RWPE1 (cell line): ENCODE measurements around the gene SORCS1.
"Not testable (repeated sequence)": the region's sequence is repeated elsewhere in the genome, so short reads cannot be mapped to it uniquely, and the experiment has no call there.

Experiments used
- CTCF ChIA-PET: fragments of 350-600 bp; sonication (Branson Sonifier 250); formaldehyde crosslinking; extraction: SDS; loops from one replicate; lab custom pipeline; 2021; lab: Yijun Ruan, JAX
- POLR2A ChIA-PET: fragments of 400-600 bp; formaldehyde crosslinking; extraction: SDS; loops from one replicate; lab custom pipeline; 2020; ENCODE audit warnings: antibody characterized with exemption; ENCODE audit not compliant: low non-redundant PET; lab: Yijun Ruan, JAX
- DNase-seq: peaks from one replicate; pipeline ENCODE4 v3.0.0; 2012; ENCODE audit warnings: low spot score
- H3K27ac ChIP-seq: fragments of 450-650 bp; 2 replicates; pipeline ENCODE4 v1.5.1; 2017
- TF ChIP-seq, protein P1 (sequence below): fragments of 450-650 bp; conservative IDR thresholded peaks from 2 replicates; pipeline ENCODE4 v1.5.1; 2017; ENCODE audit warnings: low read depth, mild to moderate bottlenecking

SORCS1 gene

GRCh38 chr10:107031931-107032699 is 132.4 kb downstream of the SORCS1 start:
- POLR2A ChIA-PET, result no interaction called here
- CTCF ChIA-PET, result no interaction called here
- DNase-seq, result no peak

GRCh38 chr10:107028236-107028635 is 136.3 kb downstream of the SORCS1 start:
- ChIA-PET CTCF (no interaction called here), POLR2A (no interaction called here)
- no peak overlapping the region for H3K27ac ChIP-seq
- no peak for DNase-seq
- TF ChIP-seq, protein P1, sequence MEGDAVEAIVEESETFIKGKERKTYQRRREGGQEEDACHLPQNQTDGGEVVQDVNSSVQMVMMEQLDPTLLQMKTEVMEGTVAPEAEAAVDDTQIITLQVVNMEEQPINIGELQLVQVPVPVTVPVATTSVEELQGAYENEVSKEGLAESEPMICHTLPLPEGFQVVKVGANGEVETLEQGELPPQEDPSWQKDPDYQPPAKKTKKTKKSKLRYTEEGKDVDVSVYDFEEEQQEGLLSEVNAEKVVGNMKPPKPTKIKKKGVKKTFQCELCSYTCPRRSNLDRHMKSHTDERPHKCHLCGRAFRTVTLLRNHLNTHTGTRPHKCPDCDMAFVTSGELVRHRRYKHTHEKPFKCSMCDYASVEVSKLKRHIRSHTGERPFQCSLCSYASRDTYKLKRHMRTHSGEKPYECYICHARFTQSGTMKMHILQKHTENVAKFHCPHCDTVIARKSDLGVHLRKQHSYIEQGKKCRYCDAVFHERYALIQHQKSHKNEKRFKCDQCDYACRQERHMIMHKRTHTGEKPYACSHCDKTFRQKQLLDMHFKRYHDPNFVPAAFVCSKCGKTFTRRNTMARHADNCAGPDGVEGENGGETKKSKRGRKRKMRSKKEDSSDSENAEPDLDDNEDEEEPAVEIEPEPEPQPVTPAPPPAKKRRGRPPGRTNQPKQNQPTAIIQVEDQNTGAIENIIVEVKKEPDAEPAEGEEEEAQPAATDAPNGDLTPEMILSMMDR, result no peak

More at GRCh38 chr10:107031931-107032699, 132.4 kb downstream of the SORCS1 start:
- TF ChIP-seq, protein P1, result no peak
- no peak overlapping the region for H3K27ac ChIP-seq

DNA sequence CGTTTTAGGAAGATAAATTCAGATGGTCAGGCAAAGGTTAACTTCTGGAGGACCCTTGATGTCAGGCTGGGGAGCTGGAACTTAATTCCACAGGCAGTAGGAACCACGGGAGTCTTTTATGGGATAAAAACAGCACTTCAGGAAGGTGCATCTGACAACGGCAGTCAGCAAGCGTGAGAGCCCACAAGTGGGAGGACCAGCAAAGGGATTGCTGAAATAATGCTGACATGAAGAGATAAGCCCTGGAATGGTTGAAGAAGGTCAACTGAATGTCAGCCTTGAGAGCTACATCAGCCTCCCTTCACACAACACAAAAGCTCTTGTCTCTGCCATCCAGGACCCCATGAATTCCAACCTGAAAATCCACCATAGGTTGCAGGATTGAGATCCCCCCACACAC is 138.8 kb downstream of the SORCS1 start:
- TF ChIP-seq, protein P1, result no peak
- no peak overlapping the region for H3K27ac ChIP-seq
- ChIA-PET POLR2A (no interaction called here), CTCF (interaction anchor here (0.6 kb wide), 1 partner anchor 1846 kb away, joined by 3 read pairs; no protein-coding TSS in a partner anchor)
- DNase-seq, result no peak

GRCh38 chr10:107024033-107024432 is 140.5 kb downstream of the SORCS1 start:
- POLR2A ChIA-PET, result interaction anchor here (0.5 kb wide), 1 partner anchor 31 kb away, joined by 12 read pairs; no protein-coding TSS in a partner anchor
- CTCF ChIA-PET, H3K27ac ChIP-seq, DNase-seq: not testable (repeated sequence)

- ChIA-PET CTCF (interaction anchor here (0.6 kb wide), 1 partner anchor 1165 kb away, joined by 3 read pairs; no protein-coding TSS in a partner anchor), POLR2A (no interaction called here)
- no peak overlapping the region for H3K27ac ChIP-seq
- DNase-seq, result no peak
- TF ChIP-seq, protein P1, result no peak
Observed at GRCh38 chr10:107022600-107023354, 141.7 kb downstream of the SORCS1 start.

DNA sequence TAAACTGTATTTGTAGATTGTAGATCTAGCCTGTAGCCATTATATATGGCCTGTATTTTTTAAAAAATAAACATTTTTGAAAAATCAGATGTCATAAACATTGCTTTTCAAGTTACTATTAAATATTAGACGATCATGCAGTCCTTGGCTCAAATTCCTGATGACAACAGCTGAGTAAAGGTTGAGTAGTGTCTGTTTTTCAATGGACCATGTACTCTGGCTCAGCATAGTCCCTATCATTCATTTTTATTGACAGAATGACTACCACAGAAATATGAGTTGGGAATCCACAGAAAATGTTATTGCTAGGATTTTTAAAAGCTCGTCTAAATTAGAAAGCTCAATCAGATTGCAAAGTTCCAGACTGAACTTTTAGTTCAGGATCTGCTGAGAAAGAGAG is 145.4 kb downstream of the SORCS1 start:
- CTCF ChIA-PET, result no interaction called here
- POLR2A ChIA-PET, result no interaction called here
- TF ChIP-seq, protein P1, result no peak
- DNase-seq, result no peak
- H3K27ac ChIP-seq, result no peak overlapping the region
